Endodermal cell (in vitro differentiated cells): ENCODE measurements around the gene CAMTA1. TPM values are rescaled to one million over a fixed set of nuclear protein-coding genes. Genes with fewer than 3 reads are reported as not detected.

Experiments
- DNase-seq: peaks from one replicate; pipeline ENCODE4 v3.0.0-alpha.2; 2017
- H3K27ac ChIP-seq: 2 replicates; pipeline ENCODE4 v1.5.1; 2013; ENCODE audit warnings: mild to moderate bottlenecking, low read depth, low read length, moderate library complexity
- H3K27me3 ChIP-seq: 2 replicates; pipeline ENCODE4 v1.6.1; 2013; ENCODE audit warnings: mild to moderate bottlenecking, low read length, moderate library complexity; ENCODE audit not compliant: insufficient read depth, control insufficient read depth, poor library complexity, severe bottlenecking
- H3K36me3 ChIP-seq: 2 replicates; pipeline ENCODE4 v1.7.0; 2013; ENCODE audit warnings: mild to moderate bottlenecking, low read length, moderate library complexity; ENCODE audit not compliant: control insufficient read depth, insufficient read depth
- H3K4me1 ChIP-seq: one replicate; pipeline ENCODE4 v1.7.0; 2013; ENCODE audit warnings: low read length; ENCODE audit not compliant: control insufficient read depth, insufficient read depth
- H3K4me3 ChIP-seq: 2 replicates; pipeline ENCODE4 v1.5.1; 2013; ENCODE audit warnings: mild to moderate bottlenecking, low read length, moderate library complexity
- H3K9ac ChIP-seq: 2 replicates; pipeline ENCODE4 v1.6.1; 2013; ENCODE audit warnings: mild to moderate bottlenecking, low read length, moderate library complexity; ENCODE audit not compliant: poor library complexity, severe bottlenecking; ENCODE audit errors: extremely low read depth
- H3K9me3 ChIP-seq: 2 replicates; pipeline ENCODE4 v1.6.1; 2013; ENCODE audit warnings: mild to moderate bottlenecking, low read length, moderate library complexity; ENCODE audit not compliant: control insufficient read depth
- H3K27ac Mint-ChIP-seq: 2 replicates; pipeline ENCODE4 v1.8.0; 2020; ENCODE audit warnings: mixed read lengths
- H3K27me3 Mint-ChIP-seq: 2 replicates; pipeline ENCODE4 v1.8.0; 2021; ENCODE audit warnings: mild to moderate bottlenecking, mixed read lengths; ENCODE audit not compliant: insufficient read depth
- H3K36me3 Mint-ChIP-seq: 2 replicates; pipeline ENCODE4 v1.8.0; 2020; ENCODE audit warnings: low read depth, mixed read lengths
- H3K4me1 Mint-ChIP-seq: 2 replicates; pipeline ENCODE4 v1.8.0; 2020; ENCODE audit warnings: mixed read lengths
- H3K4me3 Mint-ChIP-seq: 2 replicates; pipeline ENCODE4 v1.8.0; 2020; ENCODE audit warnings: mild to moderate bottlenecking, moderate library complexity, mixed read lengths
- H3K9me3 Mint-ChIP-seq: 2 replicates; pipeline ENCODE4 v1.8.0; 2020; ENCODE audit warnings: mild to moderate bottlenecking, mixed read lengths
- CTCF ChIP-seq: fragments of 200-600 bp; sonication (generic); conservative IDR thresholded peaks from 2 replicates; pipeline ENCODE4 v1.5.0; 2021; ENCODE audit warnings: antibody characterized with exemption, mild to moderate bottlenecking
- WGBS, 2 experiments: methylation state at CpG; one replicate each; pipeline versions ENCODE4 v1.1.5 to v1.1.7; 2013; ENCODE audit warnings: missing lambda C conversion rate in 2 of 2, mixed read lengths in 1 of 2; ENCODE audit not compliant: insufficient coverage in 1 of 2, insufficient read length in 1 of 2; 5-methylcytosine and 5-hydroxymethylcytosine counted together
- total RNA-seq, 2 donors: library from RNA; stranded (reverse); fragmentation: NEBNext Ultra II Directional in 1 of 2; extraction: Animal tissue kit (Norgen Biotek cat#: 25700) in 1 of 2; gene quantifications; 2 replicates in 1 of 2; 3 replicates in 1 of 2; pipeline ENCODE4 v1.2.1, GENCODE V29; 2021

CAMTA1 gene
- total RNA-seq, 2 donors from 2014 or later: 123 to 137 TPM

GRCh38 chr1:7770997-7771822 lies 986.0 kb downstream of the CAMTA1 start, which contains the start of gene VAMP3:
Gene VAMP3, plus strand, starts transcription at chr1:7771296. Its CDS starts 88 bp downstream, at chr1:7771384.
- H3K36me3 Mint-ChIP-seq: peaks cover 33% of the 10 kb centered on the region
- H3K27ac ChIP-seq: peak within 1 kb of the TSS; percentile 30
- H3K9me3 Mint-ChIP-seq: no peaks in the 10 kb centered on the region
- peaks cover 29% of the 10 kb centered on the region for H3K36me3 ChIP-seq
- TF ChIP-seq CTCF: no peak
- no peaks in the 10 kb centered on the region for H3K27me3 Mint-ChIP-seq
- peaks cover 4% of the 10 kb centered on the region for H3K4me1 ChIP-seq
- H3K27me3 ChIP-seq: no peaks in the 10 kb centered on the region
- peaks cover 10% of the 10 kb centered on the region for H3K4me1 Mint-ChIP-seq
- peak within 1 kb of the TSS; percentile 97 for H3K4me3 ChIP-seq
- peak within 1 kb of the TSS; percentile 92 for H3K27ac Mint-ChIP-seq
- peak; percentile 97 for DNase-seq
- H3K9me3 ChIP-seq: no peaks in the 10 kb centered on the region
- H3K4me3 Mint-ChIP-seq: peak within 1 kb of the TSS; percentile 80
- WGBS, 2 experiments: 0% methylated on average over 34 to 97 of the region's 97 CpGs
- H3K9ac ChIP-seq: peak within 1 kb of the TSS; percentile 65

- peaks cover 4% of the 10 kb centered on the region for H3K4me1 ChIP-seq
- TF ChIP-seq CTCF: no peak
- H3K4me3 ChIP-seq: peak overlapping the region; percentile 97
- DNase-seq: no peak
- H3K36me3 ChIP-seq: peaks cover 36% of the 10 kb centered on the region
- H3K9ac ChIP-seq: peak overlapping the region; percentile 65
- peaks cover 35% of the 10 kb centered on the region for H3K36me3 Mint-ChIP-seq
- WGBS, 2 experiments: 30 to 33% methylated on average over 12 of the region's 12 CpGs
- no peaks in the 10 kb centered on the region for H3K27me3 Mint-ChIP-seq
- H3K9me3 ChIP-seq: no peaks in the 10 kb centered on the region
- peaks cover 10% of the 10 kb centered on the region for H3K4me1 Mint-ChIP-seq
- no peak overlapping the region for H3K27ac ChIP-seq
- no peaks in the 10 kb centered on the region for H3K9me3 Mint-ChIP-seq
- H3K27me3 ChIP-seq: no peaks in the 10 kb centered on the region
- H3K4me3 Mint-ChIP-seq: peak overlapping the region; percentile 80
- H3K27ac Mint-ChIP-seq: peak overlapping the region; percentile 91
Measured at GRCh38 chr1:7771823-7772299, 986.6 kb downstream of the CAMTA1 start.

DNA sequence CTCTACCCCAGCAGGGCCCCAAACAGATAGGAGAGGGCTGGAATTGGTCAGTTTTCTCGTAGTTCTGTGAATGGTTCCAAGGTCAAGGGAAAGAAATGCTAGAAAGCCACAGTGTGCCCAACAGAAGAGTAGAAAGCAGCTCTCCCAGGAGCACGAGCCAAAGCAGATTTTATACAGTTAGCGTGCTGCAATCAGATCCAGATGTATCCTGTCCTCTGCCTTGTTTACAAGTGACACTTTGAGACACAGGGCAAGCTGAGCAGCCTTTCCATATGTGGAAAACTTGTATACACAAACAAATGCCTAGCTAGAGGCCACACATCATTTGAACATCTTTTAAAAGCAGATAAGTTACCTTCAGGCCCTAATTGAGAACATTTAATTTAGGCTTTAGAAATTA lies 992.3 kb downstream of the CAMTA1 start:
- H3K27ac Mint-ChIP-seq: no peak overlapping the region
- H3K4me1 ChIP-seq: no peaks in the 10 kb centered on the region
- H3K27me3 ChIP-seq: no peaks in the 10 kb centered on the region
- TF ChIP-seq CTCF: no peak
- no peak overlapping the region for H3K9ac ChIP-seq
- no peaks in the 10 kb centered on the region for H3K27me3 Mint-ChIP-seq
- no peaks in the 10 kb centered on the region for H3K9me3 ChIP-seq
- H3K4me3 ChIP-seq: no peak overlapping the region
- no peak overlapping the region for H3K4me3 Mint-ChIP-seq
- no peaks in the 10 kb centered on the region for H3K4me1 Mint-ChIP-seq
- peaks cover 77% of the 10 kb centered on the region for H3K36me3 ChIP-seq
- no peak for DNase-seq
- no peak overlapping the region for H3K27ac ChIP-seq
- H3K9me3 Mint-ChIP-seq: no peaks in the 10 kb centered on the region
- WGBS, 2 experiments: 91 to 97% methylated on average over 3 of the region's 3 CpGs
- H3K36me3 Mint-ChIP-seq: peaks cover 76% of the 10 kb centered on the region
